T-helper 17 cell (primary cell): Measurements from ENCODE around the gene DGCR2. TPM values are rescaled to one million over a fixed set of nuclear protein-coding genes. Genes with fewer than 3 reads are reported as not detected.
"Not testable (repeated sequence)": the region's sequence is repeated elsewhere in the genome, so short reads cannot be mapped to it uniquely, and the experiment has no call there.

ENCODE experiments used
- ATAC-seq: fragments of 150-1000 bp; cut with Tn5 transposase; 2 replicates; pipeline ENCODE4 v1.10.0; 2021; ENCODE audit warnings: mild to moderate bottlenecking, moderate library complexity
- DNase-seq, 3 donors: peaks; one replicate each; pipeline versions ENCODE4 v3.0.0 to v3.0.0-alpha.2; 2020 to 2021
- H3K9me3 ChIP-seq: one replicate; pipeline ENCODE4 v1.7.0; 2013; ENCODE audit warnings: low read length, mild to moderate bottlenecking; ENCODE audit not compliant: control insufficient read depth, poor library complexity, severe bottlenecking
- H3K27ac Mint-ChIP-seq: one replicate; pipeline ENCODE4 v1.8.0; 2022; ENCODE audit warnings: mild to moderate bottlenecking, moderate library complexity, mixed read lengths
- H3K27me3 Mint-ChIP-seq: one replicate; pipeline ENCODE4 v1.8.0; 2022; ENCODE audit warnings: mixed read lengths
- H3K36me3 Mint-ChIP-seq: one replicate; pipeline ENCODE4 v1.8.0; 2022; ENCODE audit warnings: low read depth, mixed read lengths
- H3K4me1 Mint-ChIP-seq: one replicate; pipeline ENCODE4 v1.8.0; 2022; ENCODE audit warnings: mild to moderate bottlenecking, mixed read lengths
- H3K4me3 Mint-ChIP-seq: one replicate; pipeline ENCODE4 v1.8.0; 2022; ENCODE audit warnings: mild to moderate bottlenecking, moderate library complexity, mixed read lengths
- total RNA-seq, 4 donors: library from RNA in 2 of 4; stranded (reverse) in 2 of 4; gene quantifications; one replicate each; pipeline ENCODE4 v1.2.3 and lab custom pipeline; 2022 to 2026

DGCR2 gene
- total RNA-seq, 2 donors from 2014 or later: 37.7 TPM

DNA sequence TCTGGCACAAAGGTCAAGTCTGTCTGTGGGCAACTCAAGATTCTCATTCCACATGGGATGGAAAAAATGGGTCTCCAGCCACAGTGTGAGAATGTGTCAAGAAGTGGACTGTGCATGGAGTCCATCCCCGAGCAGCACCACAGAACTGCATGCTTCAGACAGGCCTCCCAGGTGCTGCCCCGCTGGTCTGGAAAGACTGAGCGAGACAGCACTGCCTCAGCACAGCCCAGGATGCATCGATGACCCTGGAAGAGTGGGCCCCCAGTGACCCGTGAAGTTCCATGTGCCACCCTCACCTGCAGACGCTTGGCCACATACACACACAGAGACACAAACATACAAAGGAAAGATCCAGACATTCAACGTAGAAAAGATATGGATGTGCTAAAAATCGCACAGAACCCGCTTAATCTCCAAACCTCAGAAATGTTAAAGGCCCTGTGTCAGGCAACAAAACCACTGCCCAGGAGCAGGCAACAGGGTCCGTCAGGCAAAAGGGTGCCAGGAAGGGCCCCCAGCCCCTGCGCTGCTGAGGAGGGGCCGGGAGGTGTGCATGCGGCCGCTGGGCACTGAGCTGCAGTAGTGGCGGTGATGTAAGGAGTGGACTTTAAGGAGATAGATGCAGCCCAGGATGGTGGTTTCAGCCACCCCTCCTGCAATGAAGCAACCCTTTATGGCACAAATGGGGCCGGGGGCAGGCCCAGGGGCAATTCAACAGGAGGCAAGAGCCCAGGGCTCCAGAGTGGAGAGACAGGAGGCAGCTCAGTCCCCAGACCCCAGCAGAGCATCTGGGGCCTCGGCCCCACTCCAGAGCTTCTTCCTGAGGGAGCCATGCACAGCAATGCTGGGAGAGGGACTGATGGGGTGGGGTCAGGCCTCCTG is 84.7 kb downstream of the DGCR2 start:
- H3K36me3 Mint-ChIP-seq: peaks cover 4% of the 10 kb centered on the region
- no peak overlapping the region for H3K27ac Mint-ChIP-seq
- ATAC-seq (no peak), DNase-seq (no peak)
- H3K9me3 ChIP-seq: no peaks in the 10 kb centered on the region
- H3K27me3 Mint-ChIP-seq: no peaks in the 10 kb centered on the region
- no peak overlapping the region for H3K4me3 Mint-ChIP-seq
- peaks cover 10% of the 10 kb centered on the region for H3K4me1 Mint-ChIP-seq

DNA sequence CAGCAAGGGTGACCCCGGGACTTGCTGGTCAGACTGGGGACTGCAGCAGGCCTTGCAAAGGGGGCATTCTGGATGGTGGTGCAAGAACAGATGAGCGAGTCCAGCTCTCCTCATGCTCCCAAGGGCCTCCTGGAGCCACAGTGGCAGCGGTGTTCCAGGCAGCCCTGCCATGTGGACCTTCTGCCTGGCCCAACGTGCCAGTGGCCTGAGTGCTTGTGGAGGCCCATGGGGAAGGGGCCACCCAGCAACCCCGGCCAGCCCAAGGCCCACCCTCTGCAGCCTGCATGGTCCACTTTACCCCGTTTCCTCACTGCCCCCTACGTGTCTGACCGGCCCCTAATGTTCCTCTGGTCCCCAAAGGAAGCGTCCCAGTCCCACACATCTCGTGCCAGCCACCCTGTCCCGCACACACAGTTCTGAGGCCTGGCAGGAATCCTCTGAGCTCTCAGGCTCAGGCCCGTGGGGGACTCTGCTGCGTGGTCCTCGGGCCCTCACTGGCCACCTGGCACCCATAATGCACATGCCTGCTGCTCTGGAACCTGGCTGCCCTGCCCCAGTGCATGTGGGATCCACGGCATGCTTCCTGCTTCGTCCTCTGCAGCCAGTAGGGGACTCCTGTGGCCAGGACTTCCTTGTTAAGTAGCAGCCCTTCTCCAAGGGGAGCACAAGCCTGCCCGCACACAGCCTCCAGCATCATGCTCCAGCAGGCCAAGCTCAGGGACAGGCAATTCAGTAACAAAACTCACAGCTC is 85.5 kb downstream of the DGCR2 start:
- Mint-ChIP-seq H3K27ac (no peak overlapping the region), H3K4me3 (no peak overlapping the region), H3K27me3 (no peaks in the 10 kb centered on the region), H3K36me3 (peaks cover 4% of the 10 kb centered on the region), H3K4me1 (peaks cover 10% of the 10 kb centered on the region)
- no peaks in the 10 kb centered on the region for H3K9me3 ChIP-seq
- ATAC-seq (no peak), DNase-seq (no peak)

DNA sequence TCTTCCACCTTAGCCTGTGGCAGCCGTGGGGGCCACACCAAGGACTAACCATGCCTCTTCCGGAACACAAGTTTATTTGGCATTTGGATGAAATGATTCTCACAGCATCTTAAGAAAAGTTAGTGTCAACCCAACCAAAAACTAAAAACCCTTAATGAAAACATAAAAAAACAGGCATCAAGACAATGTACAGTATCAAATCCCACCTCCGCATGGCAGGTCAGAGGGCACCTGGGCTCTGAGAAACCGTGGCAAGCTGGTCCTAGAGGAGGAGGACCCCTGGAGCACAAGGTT is 86.0 kb downstream of the DGCR2 start:
- Mint-ChIP-seq H3K4me1 (peaks cover 10% of the 10 kb centered on the region), H3K27ac (no peak overlapping the region), H3K4me3 (no peak overlapping the region), H3K36me3 (peaks cover 4% of the 10 kb centered on the region), H3K27me3 (peaks cover 4% of the 10 kb centered on the region)
- ATAC-seq (no peak), DNase-seq (no peak)
- H3K9me3 ChIP-seq: no peaks in the 10 kb centered on the region

DNA sequence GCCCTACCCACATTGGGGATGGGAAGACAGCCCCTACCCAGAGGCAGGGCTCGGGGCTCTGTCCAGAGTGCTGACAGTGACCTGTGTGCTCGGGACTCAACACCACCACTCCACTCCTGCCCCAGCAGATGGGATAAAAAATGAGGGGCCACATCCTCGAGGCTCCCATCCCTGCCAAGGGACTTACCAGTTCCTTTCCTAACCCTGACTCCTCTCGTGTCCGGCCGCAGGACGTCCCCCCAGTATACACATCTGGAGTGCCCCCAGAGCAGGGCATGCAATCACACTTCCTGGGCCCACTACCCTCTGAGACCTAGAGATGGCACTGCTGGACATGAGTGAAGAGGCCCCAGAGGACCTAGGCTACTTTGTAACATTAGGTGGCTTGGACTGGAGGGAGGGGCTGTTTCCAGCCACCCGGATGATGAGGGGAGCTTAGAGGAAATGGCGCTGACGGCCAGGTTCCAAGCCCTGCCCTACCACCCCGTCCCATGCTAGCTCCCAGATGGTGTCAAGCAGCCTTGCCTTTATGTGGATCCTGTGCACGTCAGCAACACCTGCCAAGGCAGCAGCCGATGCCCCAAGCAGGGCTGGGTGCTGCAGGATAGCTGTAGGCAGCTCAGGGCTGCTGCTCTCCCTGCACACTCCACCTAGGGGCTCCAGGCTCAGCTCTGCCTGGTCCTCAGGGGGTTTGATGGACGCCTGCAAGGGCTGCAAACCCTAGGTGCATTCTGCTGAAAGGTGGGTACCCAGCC is 86.6 kb downstream of the DGCR2 start:
- peak; percentile 22 for ATAC-seq
- no peaks in the 10 kb centered on the region for H3K9me3 ChIP-seq
- Mint-ChIP-seq H3K27ac (no peak overlapping the region), H3K4me1 (peaks cover 10% of the 10 kb centered on the region), H3K27me3 (peaks cover 5% of the 10 kb centered on the region), H3K4me3 (no peak overlapping the region), H3K36me3 (peaks cover 4% of the 10 kb centered on the region)
- no peak for DNase-seq

DNA sequence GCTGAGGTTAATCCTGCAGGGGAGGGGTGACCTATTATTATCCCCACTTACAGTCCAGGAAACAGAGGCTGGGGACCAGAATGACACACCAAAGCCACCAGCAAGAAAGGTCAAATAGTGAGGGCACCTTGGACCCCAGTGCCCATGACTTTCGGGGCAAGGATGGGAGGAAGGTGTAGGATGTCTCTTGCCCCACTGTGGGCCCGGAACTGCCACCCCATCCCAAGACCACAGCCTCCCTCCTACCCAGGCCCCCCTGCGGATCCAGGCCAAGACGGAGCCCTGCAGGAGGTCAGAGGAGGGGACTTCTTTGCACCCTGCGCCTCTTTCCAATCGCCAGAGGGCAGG is 87.1 kb downstream of the DGCR2 start:
- H3K36me3 Mint-ChIP-seq, H3K4me1 Mint-ChIP-seq, H3K9me3 ChIP-seq, DNase-seq, H3K4me3 Mint-ChIP-seq, ATAC-seq, H3K27me3 Mint-ChIP-seq: not testable (repeated sequence)
- H3K27ac Mint-ChIP-seq: peak overlapping the region; percentile 32

DNA sequence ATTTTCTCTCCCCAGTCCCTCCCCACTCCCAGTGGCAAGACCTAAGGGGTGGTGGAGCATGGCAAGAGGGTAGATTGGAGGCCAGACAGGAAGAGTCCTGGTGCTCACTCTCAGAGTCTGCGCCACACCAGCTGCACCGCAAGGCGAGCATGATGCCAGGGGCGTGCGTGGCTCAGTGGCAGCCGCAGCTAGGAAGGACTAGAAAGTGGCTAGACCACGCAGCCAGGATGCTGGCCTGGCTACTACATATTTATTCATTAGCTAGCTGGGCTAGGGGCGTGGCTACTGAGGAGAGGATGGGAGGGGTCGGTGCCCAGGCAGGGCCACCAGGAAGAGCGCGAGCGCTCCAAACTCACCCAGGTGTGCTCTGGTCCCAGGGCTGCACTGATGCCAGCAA is 87.5 kb downstream of the DGCR2 start:
- H3K27ac Mint-ChIP-seq: peak overlapping the region; percentile 32
- not testable (repeated sequence) for DNase-seq, ATAC-seq, H3K27me3 Mint-ChIP-seq, H3K36me3 Mint-ChIP-seq, H3K4me1 Mint-ChIP-seq, H3K9me3 ChIP-seq, H3K4me3 Mint-ChIP-seq

DNA sequence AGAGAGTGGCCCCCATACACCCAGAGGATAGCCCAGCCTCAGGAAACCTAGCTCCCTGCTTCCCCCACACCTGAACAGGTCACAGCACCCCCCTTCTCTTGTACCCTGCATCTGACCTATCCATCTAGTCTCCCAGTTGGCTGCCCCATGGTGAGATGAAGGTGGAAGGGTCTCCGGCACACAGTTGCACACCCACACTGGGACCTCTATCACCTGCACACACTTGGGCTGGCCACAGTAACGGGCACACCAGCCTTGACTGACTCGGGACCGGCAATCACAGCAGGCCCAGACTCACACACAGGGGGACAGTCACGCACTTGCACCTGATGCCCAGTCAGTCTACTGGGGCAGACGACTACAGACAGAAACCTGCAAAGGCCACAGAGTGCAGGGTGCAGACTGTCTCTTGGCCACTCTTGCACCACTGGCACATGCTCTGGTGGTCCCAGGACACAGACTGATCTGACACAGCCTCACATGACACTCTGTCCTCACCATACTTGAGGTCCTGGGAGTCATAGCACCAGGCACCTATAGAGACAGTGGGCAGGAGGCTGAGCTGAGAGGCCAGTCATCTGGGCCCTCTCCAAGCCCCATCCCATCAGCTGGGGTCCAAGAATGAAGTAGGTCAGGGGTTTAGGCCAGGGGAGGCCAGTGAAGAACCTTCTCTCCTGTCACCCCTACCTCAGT is 88.0 kb downstream of the DGCR2 start:
- H3K27ac Mint-ChIP-seq: peak overlapping the region; percentile 32
- H3K4me3 Mint-ChIP-seq, H3K27me3 Mint-ChIP-seq, H3K4me1 Mint-ChIP-seq, ATAC-seq, DNase-seq, H3K9me3 ChIP-seq, H3K36me3 Mint-ChIP-seq: not testable (repeated sequence)

DNA sequence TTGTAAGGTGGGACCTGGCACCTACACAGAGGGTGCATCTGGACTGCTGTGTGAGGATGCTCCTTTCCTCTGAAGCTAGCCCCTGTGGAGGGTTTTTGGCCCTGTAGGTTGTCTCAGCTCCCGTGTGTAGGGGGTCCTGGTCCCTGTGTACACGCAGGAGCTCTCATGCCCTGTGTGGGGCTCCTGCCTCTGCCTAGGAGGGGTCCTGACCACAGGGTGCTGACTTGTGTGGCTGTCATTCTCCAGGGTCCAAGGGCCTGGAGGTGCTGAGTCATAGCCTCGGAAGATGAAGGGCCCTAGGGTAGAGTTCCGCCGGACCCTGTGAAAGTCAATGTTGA is 88.7 kb downstream of the DGCR2 start:
- H3K27me3 Mint-ChIP-seq, H3K4me3 Mint-ChIP-seq, ATAC-seq, DNase-seq, H3K9me3 ChIP-seq, H3K27ac Mint-ChIP-seq, H3K36me3 Mint-ChIP-seq: not testable (repeated sequence)
- H3K4me1 Mint-ChIP-seq: peaks cover 13% of the 10 kb centered on the region

DNA sequence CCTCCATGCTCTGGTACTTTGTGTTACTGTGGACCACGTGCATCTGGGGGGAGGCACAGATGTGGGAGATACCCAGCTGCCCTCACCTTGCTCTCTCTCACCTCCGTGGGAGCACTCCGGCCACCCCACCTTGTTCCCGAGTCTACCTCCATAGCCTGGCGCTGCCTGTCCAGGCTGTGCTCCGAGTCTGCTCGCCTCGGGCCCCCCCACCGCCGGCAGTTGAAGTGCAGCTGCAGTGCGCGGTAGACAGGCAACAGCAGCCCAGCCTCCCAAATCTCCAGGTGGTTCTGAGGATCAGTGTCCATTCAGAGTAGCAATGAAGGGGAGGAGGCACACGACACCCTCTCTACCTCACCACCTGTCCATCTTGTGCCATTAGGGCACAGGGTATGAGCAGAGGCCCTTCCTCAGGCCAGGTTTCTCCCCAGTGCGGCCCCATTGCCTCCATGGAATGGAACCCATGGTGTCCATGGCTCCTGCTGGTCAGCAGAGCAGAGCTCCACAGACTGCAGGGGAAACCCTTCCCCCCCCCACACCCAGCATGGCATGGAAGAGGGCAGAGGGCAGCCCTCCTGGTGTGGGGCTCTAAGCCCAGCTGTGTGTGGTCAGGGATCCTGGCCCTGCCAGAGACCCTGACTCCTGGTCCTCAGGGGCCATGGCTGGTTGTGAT is 89.2 kb downstream of the DGCR2 start:
- Mint-ChIP-seq H3K27me3 (peaks cover 11% of the 10 kb centered on the region), H3K4me1 (peaks cover 13% of the 10 kb centered on the region), H3K4me3 (peak overlapping the region; percentile 7)
- H3K36me3 Mint-ChIP-seq, ATAC-seq, H3K9me3 ChIP-seq, H3K27ac Mint-ChIP-seq, DNase-seq: not testable (repeated sequence)

DNA sequence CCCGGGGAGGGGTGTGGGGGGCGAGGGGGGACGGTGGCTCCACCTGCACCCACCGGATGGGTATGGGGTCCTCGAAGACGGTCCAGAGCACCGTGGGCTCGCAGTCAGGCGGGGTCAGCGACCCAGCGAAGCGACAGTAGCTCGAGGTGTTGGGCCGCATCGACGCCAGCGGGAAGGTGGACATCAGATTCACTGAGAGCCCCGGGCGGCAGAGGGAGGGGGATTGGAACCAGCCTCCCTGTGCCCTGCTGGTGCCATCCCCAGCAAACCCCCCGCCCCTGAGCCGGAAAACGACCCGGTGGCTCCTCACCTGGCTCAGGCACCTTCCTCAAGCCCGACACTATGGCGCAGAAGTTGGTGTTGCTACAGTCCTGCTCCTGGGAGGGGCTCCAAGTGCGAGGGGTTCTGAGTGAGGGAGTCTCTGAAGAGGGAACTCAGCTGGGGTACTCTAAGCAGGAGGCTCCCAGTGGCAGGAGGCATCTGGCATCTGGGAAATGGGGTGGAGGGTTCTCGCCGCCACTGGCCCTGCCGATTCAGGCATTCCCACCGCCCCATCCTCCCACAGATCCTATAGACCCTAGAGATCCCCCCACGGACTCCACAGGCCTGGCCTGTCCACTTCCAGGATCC is 89.9 kb downstream of the DGCR2 start:
- H3K9me3 ChIP-seq, H3K4me3 Mint-ChIP-seq, ATAC-seq: not testable (repeated sequence)

DNA sequence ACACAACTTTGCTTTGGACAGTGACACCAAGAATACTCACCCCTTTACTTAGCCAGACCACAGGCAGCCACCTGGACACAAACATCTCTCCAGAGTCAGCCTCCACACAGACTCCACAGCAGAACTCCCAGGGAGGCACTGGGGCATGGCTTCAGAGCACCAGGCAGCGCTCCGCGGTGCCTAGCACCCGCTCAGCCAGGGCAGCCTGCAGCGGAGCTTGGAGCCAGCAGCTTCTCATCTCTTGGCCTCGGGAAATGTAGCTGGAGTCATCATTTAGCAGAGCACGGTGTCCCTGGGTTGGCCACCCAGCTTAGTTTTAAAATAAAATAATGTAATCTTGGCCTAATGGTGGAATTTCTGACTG is 91.3 kb downstream of the DGCR2 start:
- ATAC-seq, H3K4me3 Mint-ChIP-seq, H3K4me1 Mint-ChIP-seq: not testable (repeated sequence)

More for the DNA sequence above, 89.9 kb downstream of the DGCR2 start:
- not testable (repeated sequence) for H3K4me1 Mint-ChIP-seq, H3K36me3 Mint-ChIP-seq, DNase-seq, H3K27ac Mint-ChIP-seq
- peaks cover 12% of the 10 kb centered on the region for H3K27me3 Mint-ChIP-seq

DNA sequence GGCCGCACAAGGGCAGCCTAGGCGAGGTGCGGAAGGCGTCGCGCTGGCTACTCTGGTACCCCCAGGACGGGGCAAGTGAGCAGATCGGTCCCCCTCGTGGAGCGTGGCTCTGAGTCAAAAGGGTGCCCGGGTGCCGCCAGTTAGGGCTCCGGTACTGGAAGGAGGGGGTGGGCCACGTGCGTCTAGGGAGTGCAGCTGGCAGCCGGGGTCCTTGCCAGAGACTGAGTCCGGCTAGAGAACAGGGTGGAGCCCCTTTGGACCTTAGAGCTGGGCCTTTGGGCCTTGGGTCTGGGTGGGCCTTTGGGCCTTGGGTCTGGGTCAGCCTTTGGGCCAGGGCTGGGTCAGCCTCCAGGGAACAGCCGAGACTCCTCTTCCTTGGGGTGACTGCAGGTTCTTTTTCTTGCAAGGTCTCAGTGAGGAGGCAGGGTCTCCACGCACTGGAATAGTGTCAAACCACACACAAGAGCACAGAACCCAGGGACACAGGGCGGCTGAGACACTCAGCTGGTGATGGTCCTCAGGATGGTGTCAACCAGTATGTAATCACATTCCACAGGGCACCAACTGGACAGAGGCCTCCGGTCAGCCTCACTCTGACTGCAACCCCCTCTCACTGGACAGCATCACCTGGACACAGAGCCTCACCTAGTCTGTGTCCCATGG is 91.9 kb downstream of the DGCR2 start:
- H3K27me3 Mint-ChIP-seq: peaks cover 18% of the 10 kb centered on the region
- ATAC-seq, H3K9me3 ChIP-seq, H3K36me3 Mint-ChIP-seq, H3K4me3 Mint-ChIP-seq, DNase-seq, H3K27ac Mint-ChIP-seq, H3K4me1 Mint-ChIP-seq: not testable (repeated sequence)

More for the DNA sequence above, 91.3 kb downstream of the DGCR2 start:
- not testable (repeated sequence) for H3K9me3 ChIP-seq, H3K36me3 Mint-ChIP-seq, H3K27ac Mint-ChIP-seq, DNase-seq
- H3K27me3 Mint-ChIP-seq: peaks cover 18% of the 10 kb centered on the region
